CD4-positive, CD25-positive, alpha-beta regulatory T cell (primary cell): Measurements from ENCODE around the gene VPS13D. TPM values are rescaled to one million over a fixed set of nuclear protein-coding genes. Genes with fewer than 3 reads are reported as not detected.

Experiments
- ATAC-seq, 2 donors: fragments of 150-1000 bp; cut with Tn5 transposase; one replicate each; pipeline ENCODE4 v1.10.0; 2021; ENCODE audit warnings: low read depth in 2 of 2, moderate number of reproducible peaks in 2 of 2, moderate library complexity in 1 of 2
- DNase-seq, 3 donors: peaks; one replicate each; pipeline versions ENCODE4 v3.0.0 to v3.0.0-alpha.2; 2012 to 2022; ENCODE audit warnings: mixed read lengths in 1 of 3
- H3K27ac ChIP-seq: one replicate; pipeline ENCODE4 v1.7.0; 2013; ENCODE audit warnings: mild to moderate bottlenecking, low read length; ENCODE audit not compliant: insufficient read depth, poor library complexity, severe bottlenecking
- H3K27me3 ChIP-seq: one replicate; pipeline ENCODE4 v1.7.0; 2013; ENCODE audit warnings: low read length; ENCODE audit not compliant: control insufficient read depth, insufficient read depth
- H3K36me3 ChIP-seq: one replicate; pipeline ENCODE4 v1.7.0; 2013; ENCODE audit warnings: mild to moderate bottlenecking, low read length, moderate library complexity; ENCODE audit not compliant: control insufficient read depth, insufficient read depth
- H3K4me1 ChIP-seq: 2 replicates; pipeline ENCODE4 v1.7.0; 2013; ENCODE audit warnings: mild to moderate bottlenecking, low read length; ENCODE audit not compliant: insufficient read depth, control insufficient read depth, poor library complexity, severe bottlenecking
- H3K4me3 ChIP-seq: one replicate; pipeline ENCODE4 v1.7.0; 2013; ENCODE audit warnings: low read depth, mild to moderate bottlenecking, low read length, moderate library complexity
- H3K9me3 ChIP-seq, 2 experiments: 1 replicate in 1 of 2; 2 replicates in 1 of 2; pipeline ENCODE4 v1.7.0; 2013; ENCODE audit warnings: low read length in 2 of 2, mild to moderate bottlenecking in 1 of 2, moderate library complexity in 1 of 2; ENCODE audit not compliant: control insufficient read depth in 2 of 2
- H3K27ac Mint-ChIP-seq, 3 donors: one replicate each; pipeline ENCODE4 v1.8.0; 2020 to 2022; ENCODE audit warnings: mild to moderate bottlenecking in 3 of 3, mixed read lengths in 3 of 3, moderate library complexity in 2 of 3
- H3K27me3 Mint-ChIP-seq: one replicate; pipeline ENCODE4 v1.8.0; 2022; ENCODE audit warnings: mild to moderate bottlenecking, mixed read lengths
- H3K36me3 Mint-ChIP-seq: one replicate; pipeline ENCODE4 v1.8.0; 2020; ENCODE audit warnings: mixed read lengths
- H3K4me1 Mint-ChIP-seq, 4 donors: one replicate each; pipeline ENCODE4 v1.8.0; 2020 to 2022; ENCODE audit warnings: mixed read lengths in 4 of 4, mild to moderate bottlenecking in 1 of 4
- H3K4me3 Mint-ChIP-seq, 4 donors: one replicate each; pipeline ENCODE4 v1.8.0; 2020 to 2022; ENCODE audit warnings: mild to moderate bottlenecking in 4 of 4, mixed read lengths in 4 of 4, moderate library complexity in 3 of 4
- H3K9me3 Mint-ChIP-seq, 7 donors: one replicate each; pipeline ENCODE4 v1.8.0; 2020 to 2022; ENCODE audit warnings: mixed read lengths in 7 of 7, mild to moderate bottlenecking in 3 of 7, moderate library complexity in 2 of 7
- polyA plus RNA-seq, 4 donors: library from polyadenylated mRNA; unstranded; fragments of 300-500 nt; fragmentation: Illumina TruSeq; gene quantifications; one replicate each; pipeline ENCODE4 v1.2.3, GENCODE V29; 2021
- total RNA-seq: library from RNA; stranded (reverse); gene quantifications from one replicate; pipeline ENCODE4 v1.2.3, GENCODE V29; 2022

VPS13D gene
- total and polyA plus RNA-seq, 5 donors from 2014 or later = 8.1 to 96.0 (median 10.3) TPM

GRCh38 chr1:12342401-12343003, 112.7 kb downstream of the VPS13D start:
- no peak overlapping the region for H3K4me3 Mint-ChIP-seq
- no peaks in the 10 kb centered on the region for H3K27me3 Mint-ChIP-seq
- no peak overlapping the region for H3K4me3 ChIP-seq
- ATAC-seq (no peak), DNase-seq (no peak)
- H3K4me1 ChIP-seq = peaks cover 36% of the 10 kb centered on the region
- H3K27ac ChIP-seq = no peak overlapping the region
- peaks cover 28% of the 10 kb centered on the region for H3K36me3 Mint-ChIP-seq
- peaks cover 34 to 70% (median 57%) of the 10 kb centered on the region in 4 donors for H3K4me1 Mint-ChIP-seq
- no peaks in the 10 kb centered on the region for H3K9me3 Mint-ChIP-seq
- H3K27me3 ChIP-seq = no peaks in the 10 kb centered on the region
- H3K27ac Mint-ChIP-seq = peak overlapping the region; percentile 63 to 87 (median 84)
- peaks cover 36% of the 10 kb centered on the region for H3K36me3 ChIP-seq
- no peaks in the 10 kb centered on the region for H3K9me3 ChIP-seq

GRCh38 chr1:12343823-12344487, 114.1 kb downstream of the VPS13D start:
- no peak for ATAC-seq
- H3K27me3 ChIP-seq = no peaks in the 10 kb centered on the region
- no peaks in the 10 kb centered on the region for H3K9me3 ChIP-seq
- H3K36me3 ChIP-seq = peaks cover 39% of the 10 kb centered on the region
- H3K9me3 Mint-ChIP-seq = no peaks in the 10 kb centered on the region
- H3K4me3 Mint-ChIP-seq = no peak overlapping the region
- H3K4me1 Mint-ChIP-seq = peaks cover 34 to 70% (median 52%) of the 10 kb centered on the region in 4 donors
- no peak for DNase-seq
- no peaks in the 10 kb centered on the region for H3K27me3 Mint-ChIP-seq
- peak overlapping the region; percentile 17 to 80 (median 71) for H3K27ac Mint-ChIP-seq
- H3K4me1 ChIP-seq = peaks cover 36% of the 10 kb centered on the region
- peaks cover 28% of the 10 kb centered on the region for H3K36me3 Mint-ChIP-seq
- no peak overlapping the region for H3K4me3 ChIP-seq
- H3K27ac ChIP-seq = peak overlapping the region; percentile 73

- H3K27ac Mint-ChIP-seq = peak overlapping the region; percentile 89 to 98 (median 95)
- peaks cover 42% of the 10 kb centered on the region for H3K36me3 ChIP-seq
- no peaks in the 10 kb centered on the region for H3K9me3 ChIP-seq
- peaks cover 38 to 62% (median 51%) of the 10 kb centered on the region in 4 donors for H3K4me1 Mint-ChIP-seq
- DNase-seq = peak in 2 of 3 donors; percentile 2 to 7
- no peaks in the 10 kb centered on the region for H3K27me3 Mint-ChIP-seq
- H3K9me3 Mint-ChIP-seq = peaks cover 0 to 4% (median 0%) of the 10 kb centered on the region in 7 donors
- peak overlapping the region; percentile 13 to 83 (median 82) for H3K4me3 Mint-ChIP-seq
- peak overlapping the region; percentile 69 for H3K4me3 ChIP-seq
- peak; percentile 20 to 41 for ATAC-seq
- peaks cover 36% of the 10 kb centered on the region for H3K4me1 ChIP-seq
- H3K27me3 ChIP-seq = no peaks in the 10 kb centered on the region
- peaks cover 36% of the 10 kb centered on the region for H3K36me3 Mint-ChIP-seq
- H3K27ac ChIP-seq = peak overlapping the region; percentile 73
Measured at GRCh38 chr1:12344596-12345349, 114.9 kb downstream of the VPS13D start.

- Histone ChIP-seq H3K36me3 (peaks cover 45% of the 10 kb centered on the region), H3K9me3 (peaks cover 0 to under 1% of the 10 kb centered on the region in 2 experiments), H3K27ac (peak overlapping the region; percentile 73), H3K4me3 (peak overlapping the region; percentile 69), H3K4me1 (peaks cover 32% of the 10 kb centered on the region), H3K27me3 (no peaks in the 10 kb centered on the region)
- ATAC-seq = peak; percentile 76 to 83
- H3K4me1 Mint-ChIP-seq = peaks cover 44 to 54% (median 47%) of the 10 kb centered on the region in 4 donors
- peak overlapping the region; percentile 13 to 83 (median 82) for H3K4me3 Mint-ChIP-seq
- no peaks in the 10 kb centered on the region for H3K27me3 Mint-ChIP-seq
- H3K9me3 Mint-ChIP-seq = peaks cover 0 to 7% (median 4%) of the 10 kb centered on the region in 7 donors
- peak in 2 of 3 donors; percentile 25 to 69 for DNase-seq
- H3K27ac Mint-ChIP-seq = peak overlapping the region; percentile 89 to 98 (median 95)
- peaks cover 44% of the 10 kb centered on the region for H3K36me3 Mint-ChIP-seq
Measured at GRCh38 chr1:12345350-12346217, 115.8 kb downstream of the VPS13D start.

GRCh38 chr1:12346483-12347151, 116.8 kb downstream of the VPS13D start:
- Histone ChIP-seq H3K9me3 (peaks cover 0 to 3% of the 10 kb centered on the region in 2 experiments), H3K27ac (peak overlapping the region; percentile 73), H3K36me3 (peaks cover 52% of the 10 kb centered on the region), H3K4me3 (no peak overlapping the region), H3K4me1 (peaks cover 27% of the 10 kb centered on the region), H3K27me3 (no peaks in the 10 kb centered on the region)
- H3K36me3 Mint-ChIP-seq = peaks cover 49% of the 10 kb centered on the region
- no peaks in the 10 kb centered on the region for H3K27me3 Mint-ChIP-seq
- no peak for DNase-seq
- H3K27ac Mint-ChIP-seq = peak overlapping the region; percentile 89 to 98 (median 95)
- H3K9me3 Mint-ChIP-seq = peaks cover 0 to 11% (median 4%) of the 10 kb centered on the region in 7 donors
- peaks cover 37 to 46% (median 42%) of the 10 kb centered on the region in 4 donors for H3K4me1 Mint-ChIP-seq
- ATAC-seq = no peak
- peak overlapping the region in 1 of 4 donors; percentile 13 for H3K4me3 Mint-ChIP-seq

- Mint-ChIP-seq H3K36me3 (peaks cover 37% of the 10 kb centered on the region), H3K9me3 (peaks cover 0 to 11% (median 4%) of the 10 kb centered on the region in 7 donors), H3K4me1 (peaks cover 30 to 38% (median 32%) of the 10 kb centered on the region in 4 donors), H3K27me3 (no peaks in the 10 kb centered on the region), H3K4me3 (no peak overlapping the region), H3K27ac (no peak overlapping the region)
- Histone ChIP-seq H3K27ac (no peak overlapping the region), H3K36me3 (peaks cover 44% of the 10 kb centered on the region), H3K4me1 (peaks cover 25% of the 10 kb centered on the region), H3K4me3 (no peak overlapping the region), H3K9me3 (peaks cover 0 to 3% of the 10 kb centered on the region in 2 experiments), H3K27me3 (no peaks in the 10 kb centered on the region)
- DNase-seq (no peak), ATAC-seq (no peak)
Measured at GRCh38 chr1:12348113-12348512, 118.3 kb downstream of the VPS13D start.
